Endodermal cell (in vitro differentiated cells): ENCODE results near the gene NDRG3. TPM values are rescaled to one million over a fixed set of nuclear protein-coding genes. Genes with fewer than 3 reads are reported as not detected.

Experiments
- DNase-seq: peaks from one replicate; pipeline ENCODE4 v3.0.0-alpha.2; 2017
- H3K27ac ChIP-seq: 2 replicates; pipeline ENCODE4 v1.5.1; 2013; ENCODE audit warnings: mild to moderate bottlenecking, low read depth, low read length, moderate library complexity
- H3K27me3 ChIP-seq: 2 replicates; pipeline ENCODE4 v1.6.1; 2013; ENCODE audit warnings: mild to moderate bottlenecking, low read length, moderate library complexity; ENCODE audit not compliant: insufficient read depth, control insufficient read depth, poor library complexity, severe bottlenecking
- H3K36me3 ChIP-seq: 2 replicates; pipeline ENCODE4 v1.7.0; 2013; ENCODE audit warnings: mild to moderate bottlenecking, low read length, moderate library complexity; ENCODE audit not compliant: control insufficient read depth, insufficient read depth
- H3K4me1 ChIP-seq: one replicate; pipeline ENCODE4 v1.7.0; 2013; ENCODE audit warnings: low read length; ENCODE audit not compliant: control insufficient read depth, insufficient read depth
- H3K4me3 ChIP-seq: 2 replicates; pipeline ENCODE4 v1.5.1; 2013; ENCODE audit warnings: mild to moderate bottlenecking, low read length, moderate library complexity
- H3K9ac ChIP-seq: 2 replicates; pipeline ENCODE4 v1.6.1; 2013; ENCODE audit warnings: mild to moderate bottlenecking, low read length, moderate library complexity; ENCODE audit not compliant: poor library complexity, severe bottlenecking; ENCODE audit errors: extremely low read depth
- H3K9me3 ChIP-seq: 2 replicates; pipeline ENCODE4 v1.6.1; 2013; ENCODE audit warnings: mild to moderate bottlenecking, low read length, moderate library complexity; ENCODE audit not compliant: control insufficient read depth
- H3K27ac Mint-ChIP-seq: 2 replicates; pipeline ENCODE4 v1.8.0; 2020; ENCODE audit warnings: mixed read lengths
- H3K27me3 Mint-ChIP-seq: 2 replicates; pipeline ENCODE4 v1.8.0; 2021; ENCODE audit warnings: mild to moderate bottlenecking, mixed read lengths; ENCODE audit not compliant: insufficient read depth
- H3K36me3 Mint-ChIP-seq: 2 replicates; pipeline ENCODE4 v1.8.0; 2020; ENCODE audit warnings: low read depth, mixed read lengths
- H3K4me1 Mint-ChIP-seq: 2 replicates; pipeline ENCODE4 v1.8.0; 2020; ENCODE audit warnings: mixed read lengths
- H3K4me3 Mint-ChIP-seq: 2 replicates; pipeline ENCODE4 v1.8.0; 2020; ENCODE audit warnings: mild to moderate bottlenecking, moderate library complexity, mixed read lengths
- H3K9me3 Mint-ChIP-seq: 2 replicates; pipeline ENCODE4 v1.8.0; 2020; ENCODE audit warnings: mild to moderate bottlenecking, mixed read lengths
- CTCF ChIP-seq: fragments of 200-600 bp; sonication (generic); conservative IDR thresholded peaks from 2 replicates; pipeline ENCODE4 v1.5.0; 2021; ENCODE audit warnings: antibody characterized with exemption, mild to moderate bottlenecking
- WGBS, 2 experiments: methylation state at CpG; one replicate each; pipeline versions ENCODE4 v1.1.5 to v1.1.7; 2013; ENCODE audit warnings: missing lambda C conversion rate in 2 of 2, mixed read lengths in 1 of 2; ENCODE audit not compliant: insufficient coverage in 1 of 2, insufficient read length in 1 of 2; 5-methylcytosine and 5-hydroxymethylcytosine counted together
- total RNA-seq, 2 donors: library from RNA; stranded (reverse); fragmentation: NEBNext Ultra II Directional in 1 of 2; extraction: Animal tissue kit (Norgen Biotek cat#: 25700) in 1 of 2; gene quantifications; 2 replicates in 1 of 2; 3 replicates in 1 of 2; pipeline ENCODE4 v1.2.1, GENCODE V29; 2021

The NDRG3 gene
- total RNA-seq, 2 donors from 2014 or later, result 24.6 to 26.1 TPM

GRCh38 chr20:36632487-36633284, 113.2 kb downstream of the NDRG3 start:
- peak overlapping the region; percentile 65 for H3K27ac Mint-ChIP-seq
- TF ChIP-seq CTCF, result peak; percentile 76

GRCh38 chr20:36632147-36632486, 113.8 kb downstream of the NDRG3 start:
- H3K9me3 ChIP-seq, result no peaks in the 10 kb centered on the region
- no peaks in the 10 kb centered on the region for H3K36me3 Mint-ChIP-seq
- H3K27ac ChIP-seq, result no peak overlapping the region
- no peaks in the 10 kb centered on the region for H3K9me3 Mint-ChIP-seq
- peak overlapping the region; percentile 65 for H3K27ac Mint-ChIP-seq
- H3K4me3 ChIP-seq, result no peak overlapping the region
- peaks cover 4% of the 10 kb centered on the region for H3K4me1 Mint-ChIP-seq
- no peak for TF ChIP-seq CTCF
- no peak for DNase-seq
- 80 to 89% methylated on average over 2 to 3 of the region's 3 CpGs for WGBS, 2 experiments
- H3K9ac ChIP-seq, result no peak overlapping the region
- no peaks in the 10 kb centered on the region for H3K4me1 ChIP-seq
- no peaks in the 10 kb centered on the region for H3K36me3 ChIP-seq
- no peaks in the 10 kb centered on the region for H3K27me3 ChIP-seq
- H3K27me3 Mint-ChIP-seq, result no peaks in the 10 kb centered on the region
- H3K4me3 Mint-ChIP-seq, result no peak overlapping the region

More at GRCh38 chr20:36632487-36633284, 113.2 kb downstream of the NDRG3 start:
- Mint-ChIP-seq H3K27me3 (no peaks in the 10 kb centered on the region), H3K4me1 (peaks cover 4% of the 10 kb centered on the region), H3K9me3 (no peaks in the 10 kb centered on the region), H3K36me3 (no peaks in the 10 kb centered on the region), H3K4me3 (no peak overlapping the region)
- H3K4me3 ChIP-seq, result no peak overlapping the region
- no peaks in the 10 kb centered on the region for H3K27me3 ChIP-seq
- H3K9ac ChIP-seq, result no peak overlapping the region
- H3K36me3 ChIP-seq, result no peaks in the 10 kb centered on the region
- no peak overlapping the region for H3K27ac ChIP-seq
- 86 to 96% methylated on average over 9 to 14 of the region's 14 CpGs for WGBS, 2 experiments
- DNase-seq, result peak; percentile 92
- H3K9me3 ChIP-seq, result no peaks in the 10 kb centered on the region
- H3K4me1 ChIP-seq, result no peaks in the 10 kb centered on the region

- peak overlapping the region; percentile 65 for H3K27ac Mint-ChIP-seq
- no peak overlapping the region for H3K9ac ChIP-seq
- no peaks in the 10 kb centered on the region for H3K36me3 ChIP-seq
- H3K36me3 Mint-ChIP-seq, result no peaks in the 10 kb centered on the region
- no peaks in the 10 kb centered on the region for H3K9me3 Mint-ChIP-seq
- no peaks in the 10 kb centered on the region for H3K9me3 ChIP-seq
- 83 to 100% methylated on average over 2 to 6 of the region's 6 CpGs for WGBS, 2 experiments
- H3K27me3 Mint-ChIP-seq, result no peaks in the 10 kb centered on the region
- H3K4me3 ChIP-seq, result no peak overlapping the region
- no peak for TF ChIP-seq CTCF
- no peak overlapping the region for H3K27ac ChIP-seq
- no peak overlapping the region for H3K4me3 Mint-ChIP-seq
- DNase-seq, result no peak
- no peaks in the 10 kb centered on the region for H3K4me1 ChIP-seq
- H3K4me1 Mint-ChIP-seq, result peaks cover 4% of the 10 kb centered on the region
- no peaks in the 10 kb centered on the region for H3K27me3 ChIP-seq
Observed at GRCh38 chr20:36631646-36632045, 114.2 kb downstream of the NDRG3 start.
